ENCODE measurements around the gene HMGXB4.

GRCh38 chr22:35231585-35232084 lies 25.7 kb upstream of the HMGXB4 start:
- TF ChIP-seq YEATS2 (CRISPR knock-in tag; IDR thresholded peaks at IDR 0.05; ENCODE audit: borderline replicate concordance) (no peak), ASH2L (IDR thresholded peaks at IDR 0.05; ENCODE audit: insufficient read length, low read depth, low read length) (no peak), POLR2AphosphoS5 (IDR thresholded peaks at IDR 0.05; ENCODE audit: low read depth, low read length) (no peak), ZNF761 (CRISPR knock-in tag; conservative IDR thresholded peaks at IDR 0.05) (no peak), NR2C2 (CRISPR knock-in tag; IDR thresholded peaks at IDR 0.05; ENCODE audit: borderline replicate concordance) (no peak), EZH2 (conservative IDR thresholded peaks at IDR 0.05; ENCODE audit: low read depth, low read length) (no peak), TBP (CRISPR knock-in tag; IDR thresholded peaks at IDR 0.05) (no peak), ZNF747 (CRISPR knock-in tag; IDR thresholded peaks at IDR 0.05; ENCODE audit: borderline replicate concordance) (no peak), ZBTB44 (CRISPR knock-in tag; IDR thresholded peaks at IDR 0.05) (no peak), BHLHE40 (IDR thresholded peaks at IDR 0.05; ENCODE audit: low read length) (no peak)
- TF ChIP-seq, protein P1, sequence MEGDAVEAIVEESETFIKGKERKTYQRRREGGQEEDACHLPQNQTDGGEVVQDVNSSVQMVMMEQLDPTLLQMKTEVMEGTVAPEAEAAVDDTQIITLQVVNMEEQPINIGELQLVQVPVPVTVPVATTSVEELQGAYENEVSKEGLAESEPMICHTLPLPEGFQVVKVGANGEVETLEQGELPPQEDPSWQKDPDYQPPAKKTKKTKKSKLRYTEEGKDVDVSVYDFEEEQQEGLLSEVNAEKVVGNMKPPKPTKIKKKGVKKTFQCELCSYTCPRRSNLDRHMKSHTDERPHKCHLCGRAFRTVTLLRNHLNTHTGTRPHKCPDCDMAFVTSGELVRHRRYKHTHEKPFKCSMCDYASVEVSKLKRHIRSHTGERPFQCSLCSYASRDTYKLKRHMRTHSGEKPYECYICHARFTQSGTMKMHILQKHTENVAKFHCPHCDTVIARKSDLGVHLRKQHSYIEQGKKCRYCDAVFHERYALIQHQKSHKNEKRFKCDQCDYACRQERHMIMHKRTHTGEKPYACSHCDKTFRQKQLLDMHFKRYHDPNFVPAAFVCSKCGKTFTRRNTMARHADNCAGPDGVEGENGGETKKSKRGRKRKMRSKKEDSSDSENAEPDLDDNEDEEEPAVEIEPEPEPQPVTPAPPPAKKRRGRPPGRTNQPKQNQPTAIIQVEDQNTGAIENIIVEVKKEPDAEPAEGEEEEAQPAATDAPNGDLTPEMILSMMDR (CRISPR knock-in tag; IDR thresholded peaks at IDR 0.05): peak; percentile 90
- TF ChIP-seq, protein P2, sequence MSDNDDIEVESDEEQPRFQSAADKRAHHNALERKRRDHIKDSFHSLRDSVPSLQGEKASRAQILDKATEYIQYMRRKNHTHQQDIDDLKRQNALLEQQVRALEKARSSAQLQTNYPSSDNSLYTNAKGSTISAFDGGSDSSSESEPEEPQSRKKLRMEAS (IDR thresholded peaks at IDR 0.05): no peak

All from HepG2 (cell line).